ENCODE data around the gene KANSL2.
"Not testable (repeated sequence)": the region's sequence is repeated elsewhere in the genome, so short reads cannot be mapped to it uniquely, and the experiment has no call there.

Gene KANSL2

GRCh38 chr12:48682533-48682905, 481 bp upstream of the KANSL2 start:
- DNase-seq = not testable (repeated sequence)

DNA sequence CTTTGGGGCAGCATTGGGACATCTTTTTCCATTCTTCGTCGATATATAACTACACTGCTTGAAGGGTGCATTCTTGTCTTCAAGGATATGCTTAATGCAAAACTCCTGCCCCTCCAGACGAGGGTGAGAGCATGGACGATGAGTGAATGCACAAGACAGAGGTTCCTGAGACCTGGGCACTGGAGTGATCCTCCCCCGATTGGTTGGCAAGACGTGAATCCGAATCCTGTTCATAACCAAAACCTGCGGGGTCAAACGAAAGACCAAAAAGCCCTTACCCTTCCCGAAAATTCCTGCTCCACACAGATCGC, 684 bp downstream of the KANSL2 start:
- peak; percentile 72 for DNase-seq

- DNase-seq = no peak
These were observed 1.2 kb downstream of the KANSL2 start for GRCh38 chr12:48680861-48681260.

DNA sequence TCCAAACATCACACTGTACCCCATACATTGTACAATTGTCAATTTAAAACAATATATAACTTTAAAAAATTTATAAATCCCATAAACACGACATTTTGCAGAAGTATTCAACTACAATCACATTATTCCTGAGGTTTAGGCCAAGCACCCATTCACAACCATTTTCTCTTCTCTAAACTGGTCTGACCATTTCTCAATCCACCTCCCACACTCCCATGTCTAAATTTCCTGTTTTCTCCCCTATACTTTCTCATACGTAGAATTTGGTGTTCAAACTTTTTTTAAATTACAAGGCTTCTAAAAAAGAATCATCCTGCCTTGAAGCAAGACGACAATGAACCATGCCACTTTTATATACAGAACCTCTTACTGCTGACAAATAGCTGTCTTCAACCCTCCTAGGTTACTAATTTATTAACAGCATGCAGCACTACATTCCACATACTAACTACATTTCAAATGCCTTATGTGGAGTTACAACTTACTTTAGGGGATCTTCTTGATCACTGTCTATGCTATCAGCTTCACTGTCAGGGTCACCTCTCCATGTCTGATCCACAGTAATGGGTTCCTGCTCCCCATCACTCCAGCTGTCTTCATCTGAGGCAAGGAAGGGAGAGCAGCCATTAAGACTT, 3.4 kb downstream of the KANSL2 start:
- DNase-seq = no peak

DNA sequence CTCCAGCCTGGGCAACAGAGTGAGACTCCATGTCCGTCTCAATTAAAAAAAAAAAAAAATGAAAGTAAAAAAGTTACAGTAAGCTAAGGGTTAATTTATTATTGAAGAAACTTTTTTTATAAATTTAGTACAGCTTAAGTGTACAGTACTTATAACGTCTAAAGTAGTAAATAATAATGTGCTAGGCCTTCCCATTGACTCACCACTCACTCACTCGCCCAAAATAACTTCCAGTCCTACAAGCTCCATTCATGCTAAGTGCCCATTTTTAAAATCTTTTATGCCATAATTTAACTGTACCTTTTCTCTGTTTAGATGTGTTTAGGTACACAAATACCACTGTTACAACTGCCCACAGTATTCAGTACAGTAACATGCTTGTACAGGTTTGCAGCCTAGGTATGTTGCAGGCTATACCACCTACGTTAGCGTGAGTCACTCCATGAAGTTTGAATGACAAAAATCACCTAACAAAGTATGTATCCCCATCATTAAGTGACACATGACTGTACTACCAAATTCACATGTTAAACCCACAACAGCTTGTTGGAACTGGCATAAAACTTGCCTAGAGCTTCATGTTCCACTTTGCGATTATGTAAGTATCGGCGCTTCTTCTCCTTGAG, 10.7 kb downstream of the KANSL2 start:
- DNase-seq = no peak

DNA sequence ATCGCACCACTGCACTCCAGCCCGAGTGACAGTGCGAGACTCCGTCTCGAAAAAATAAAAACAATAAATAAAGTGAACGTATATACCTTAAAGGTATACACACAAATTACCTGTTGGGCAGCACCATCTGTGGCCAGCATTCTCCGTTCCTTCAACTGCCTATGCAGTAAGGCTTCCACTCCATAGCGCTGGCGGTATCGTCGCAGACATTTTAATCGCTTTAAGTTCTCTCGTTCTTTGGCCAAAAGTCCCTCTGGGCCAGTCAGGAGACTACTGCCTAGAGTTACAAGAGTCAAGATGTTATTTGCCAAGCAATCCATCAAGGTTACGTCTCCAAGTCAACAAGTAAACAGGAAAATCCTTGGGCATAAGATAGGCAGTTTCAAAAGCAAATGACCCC, 13.0 kb downstream of the KANSL2 start:
- DNase-seq = no peak

GRCh38 chr12:48659863-48660262, 22.2 kb downstream of the KANSL2 start:
- no peak for DNase-seq

DNA sequence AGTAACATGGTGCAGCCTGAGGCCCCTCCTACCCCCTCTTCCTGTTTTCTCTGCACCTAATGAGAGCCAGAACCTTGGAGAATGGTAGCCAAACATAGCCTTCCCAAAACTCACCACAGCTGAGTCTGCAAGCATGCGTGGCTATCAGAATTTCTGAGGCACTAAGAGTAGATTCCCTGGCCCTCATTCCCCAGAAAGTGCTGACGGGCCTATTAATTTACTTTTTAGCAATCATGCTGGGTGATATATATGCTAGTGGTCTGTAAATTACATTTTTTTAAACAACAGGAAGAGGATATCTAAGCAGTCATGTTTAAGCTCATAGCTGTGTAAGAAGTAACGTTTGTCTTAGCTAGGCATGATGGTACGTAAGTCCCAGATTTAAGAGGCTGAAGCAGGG, 30.4 kb downstream of the KANSL2 start:
- no peak for DNase-seq

GRCh38 chr12:48645354-48645753, 36.7 kb downstream of the KANSL2 start:
- not testable (repeated sequence) for DNase-seq

DNA sequence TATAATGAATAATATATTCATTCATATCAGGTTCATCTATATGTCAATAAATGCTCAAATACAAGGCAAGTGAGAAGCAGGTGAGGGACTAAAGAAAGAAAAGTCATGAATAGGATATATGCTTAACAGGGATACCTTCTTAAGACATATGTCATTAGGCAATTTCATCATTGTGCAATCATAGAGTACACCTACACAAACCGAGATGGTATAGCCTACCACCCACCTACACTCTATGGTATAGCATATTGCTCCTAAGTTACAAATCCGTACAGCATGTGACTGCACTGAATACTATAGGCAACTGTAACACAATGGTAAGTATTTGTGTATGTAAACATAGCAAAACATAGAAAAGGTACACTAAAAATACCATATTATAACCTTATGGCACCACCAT, 39.0 kb downstream of the KANSL2 start:
- DNase-seq = no peak

DNA sequence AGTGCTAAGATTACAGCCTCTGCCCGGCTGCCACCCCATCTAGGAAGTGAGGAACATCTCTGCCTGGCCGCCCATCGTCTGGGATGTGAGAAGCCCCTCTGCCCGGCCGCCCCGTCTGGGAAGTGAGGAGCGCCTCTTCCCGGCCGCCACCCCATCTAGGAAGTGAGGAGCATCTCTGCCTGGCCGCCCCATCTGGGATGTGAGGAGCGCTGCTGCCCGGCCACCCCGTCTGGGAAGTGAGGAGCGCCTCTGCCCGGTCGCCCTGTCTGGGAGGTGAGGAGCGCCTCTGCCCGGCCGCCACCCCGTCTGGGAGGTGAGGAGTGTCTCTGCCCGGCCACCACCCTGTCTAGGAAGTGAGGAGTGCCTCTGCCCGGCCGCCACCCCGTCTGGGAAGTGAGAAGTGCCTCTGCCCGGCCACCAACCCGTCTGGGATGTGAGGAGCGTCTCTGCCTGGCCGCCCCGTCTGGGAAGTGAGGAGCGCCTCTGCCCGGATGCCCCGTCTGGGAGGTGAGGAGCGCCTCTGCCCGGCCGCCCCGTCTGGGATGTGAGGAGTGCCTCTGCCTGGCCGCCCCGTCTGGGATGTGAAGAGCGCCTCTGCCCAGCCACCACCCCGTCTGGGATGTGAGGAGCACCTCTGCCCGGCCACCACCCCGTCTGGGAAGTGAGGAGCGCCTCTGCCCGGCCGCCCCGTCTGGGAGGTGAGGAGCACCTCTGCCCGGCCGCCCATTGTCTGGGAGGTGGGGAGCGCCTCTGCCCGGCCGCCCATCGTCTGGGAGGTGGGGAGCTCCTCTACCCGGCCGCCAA, 40.1 kb downstream of the KANSL2 start:
- DNase-seq = not testable (repeated sequence)

- no peak for DNase-seq
These were observed 41.2 kb downstream of the KANSL2 start for GRCh38 chr12:48640854-48641253.

DNA sequence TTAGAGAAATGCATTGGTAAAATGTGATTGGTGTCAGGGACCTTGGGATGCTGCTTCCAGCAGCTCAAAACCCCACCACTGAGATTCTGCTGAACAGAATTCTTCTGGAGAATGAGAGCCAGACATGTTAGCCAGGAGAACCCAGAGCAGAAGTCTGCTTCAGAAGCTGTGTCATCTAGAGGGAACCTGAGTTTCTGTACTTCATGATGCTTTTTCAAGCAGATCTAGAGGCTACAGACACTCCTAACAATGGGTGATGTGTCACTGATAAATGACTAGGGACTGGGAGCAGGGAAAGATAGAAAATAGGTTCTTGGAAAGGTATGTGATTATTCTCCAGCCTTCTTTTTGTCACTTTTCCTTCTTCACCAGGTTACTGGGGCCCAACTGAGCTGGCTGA, 41.6 kb downstream of the KANSL2 start:
- DNase-seq = no peak

GRCh38 chr12:48631071-48631470, 51.0 kb downstream of the KANSL2 start:
- no peak for DNase-seq

- no peak for DNase-seq
These were observed 51.7 kb downstream of the KANSL2 start for GRCh38 chr12:48630346-48630745.

- no peak for DNase-seq
These were observed 52.5 kb downstream of the KANSL2 start for GRCh38 chr12:48629541-48629940.

DNA sequence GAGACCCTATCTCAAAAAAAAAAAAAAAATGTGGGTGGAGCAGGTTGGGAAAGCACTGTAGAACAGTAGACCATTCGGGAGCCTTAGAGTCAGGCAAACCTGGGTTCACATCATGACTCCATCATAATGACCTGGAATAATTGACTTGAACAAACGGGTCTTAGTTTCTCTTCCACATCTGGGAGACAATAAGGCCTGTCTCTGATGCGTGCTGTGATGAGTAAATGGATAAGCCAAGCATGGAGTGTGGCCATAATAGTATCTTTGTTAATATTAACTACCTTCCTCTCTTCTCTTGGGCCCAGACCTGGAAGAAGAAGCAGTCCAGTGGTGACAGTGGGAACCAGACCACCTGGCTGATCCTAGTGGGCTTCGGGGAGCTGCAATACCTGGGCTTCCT, 54.5 kb downstream of the KANSL2 start:
- no peak for DNase-seq

GRCh38 chr12:48622997-48623396, 59.0 kb downstream of the KANSL2 start:
- not testable (repeated sequence) for DNase-seq

GRCh38 chr12:48618541-48618940, 63.5 kb downstream of the KANSL2 start:
- peak; percentile 83 for DNase-seq

- DNase-seq = no peak
These were observed 66.4 kb downstream of the KANSL2 start for GRCh38 chr12:48615681-48616080.

DNA sequence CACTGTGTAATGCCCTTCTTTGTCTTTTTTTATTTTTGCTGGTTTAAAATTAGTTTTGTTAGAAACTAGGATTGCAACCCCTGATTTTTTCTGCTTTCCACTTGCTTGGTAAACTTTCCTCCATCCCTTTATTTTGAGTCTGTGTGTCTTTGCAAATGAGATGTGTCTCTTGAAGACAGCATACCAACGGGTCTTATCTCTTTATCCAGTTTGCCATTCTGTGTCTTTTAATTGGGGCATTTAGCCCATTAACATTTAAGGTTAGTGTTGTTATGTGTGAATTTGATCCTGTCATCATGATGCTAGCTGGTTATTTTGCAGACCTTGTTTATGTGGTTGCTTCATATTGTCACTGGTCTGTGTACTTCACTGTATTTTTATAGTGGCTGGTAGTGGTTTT, 68.7 kb downstream of the KANSL2 start:
- no peak for DNase-seq
